Kidney (tissue), 14 donors: Measurements from ENCODE around the gene TENT4A. TPM values are rescaled to one million over a fixed set of nuclear protein-coding genes. Genes with fewer than 3 reads are reported as not detected.

Experiments used
- DNase-seq, 5 donors: peaks; one replicate each; pipeline ENCODE4 v3.0.0-alpha.2; 2013 to 2020
- FAIRE-seq: peaks from 2 replicates; lab custom pipeline; 2012; peaks lifted over from hg19 to GRCh38; lab: Jason Lieb, UNC
- H3K27ac ChIP-seq, 2 donors: one replicate each; pipeline ENCODE4 v1.7.0; 2013; ENCODE audit warnings: low read depth in 2 of 2, low read length in 2 of 2, inconsistent platforms in 1 of 2
- H3K27me3 ChIP-seq: one replicate; pipeline ENCODE4 v1.7.1; 2013; ENCODE audit warnings: low read length, inconsistent platforms; ENCODE audit not compliant: control insufficient read depth, insufficient read depth
- H3K36me3 ChIP-seq, 3 donors: one replicate each; pipeline versions ENCODE4 v1.7.0 to v1.7.1; 2013; ENCODE audit warnings: low read length in 3 of 3, control low read depth in 1 of 3, inconsistent platforms in 1 of 3; ENCODE audit not compliant: insufficient read depth in 3 of 3, control insufficient read depth in 2 of 3
- H3K4me1 ChIP-seq, 3 donors: one replicate each; pipeline versions ENCODE4 v1.7.0 to v1.7.1; 2013; ENCODE audit warnings: low read length in 3 of 3, inconsistent platforms in 1 of 3, low read depth in 1 of 3; ENCODE audit not compliant: control insufficient read depth in 2 of 3, insufficient read depth in 2 of 3
- H3K4me3 ChIP-seq, 3 donors: one replicate each; pipeline versions ENCODE4 v1.7.0 to v1.8.1; 2013; ENCODE audit warnings: low read length in 3 of 3, control low read depth in 1 of 3, inconsistent platforms in 1 of 3
- H3K9ac ChIP-seq, 3 donors: one replicate each; pipeline versions ENCODE4 v1.7.0 to v1.7.1; 2013; ENCODE audit warnings: low read length in 3 of 3, control low read depth in 1 of 3, inconsistent platforms in 1 of 3
- H3K9me3 ChIP-seq, 3 donors: one replicate each; pipeline versions ENCODE4 v1.7.0 to v1.7.1; 2013; ENCODE audit warnings: low read length in 3 of 3, control low read depth in 1 of 3, inconsistent platforms in 1 of 3; ENCODE audit not compliant: control insufficient read depth in 2 of 3, insufficient read depth in 1 of 3
- CTCF ChIP-seq: IDR thresholded peaks from 3 replicates; pipeline ENCODE4 v1.5.1; 2012; ENCODE audit warnings: mild to moderate bottlenecking, moderate library complexity, borderline replicate concordance; ENCODE audit not compliant: insufficient read depth; ENCODE audit errors: extremely low read depth
- intact Hi-C: fragments of 100-400 bp; cut with DNase I; formaldehyde crosslinking; loops from one replicate; pipeline ENCODE4 v1.11.1; 2022
- polyA plus RNA-seq: library from polyadenylated mRNA; stranded (reverse); fragments of 350-450 nt; fragmentation: Illumina TruSeq; extraction: RNeasy Lipid Tissue Mini Kit (QIAGEN cat#74804); gene quantifications from one replicate; pipeline ENCODE4 v1.2.3, GENCODE V29; 2014; ENCODE audit warnings: low read depth, low replicate concordance; ENCODE audit not compliant: insufficient read depth
- total RNA-seq: library from RNA; stranded (reverse); fragmentation: NEBNext Ultra II Directional; extraction: Animal tissue kit (Norgen Biotek cat#: 25700); gene quantifications from one replicate; pipeline ENCODE4 v1.2.1, GENCODE V29; 2021
- donor health status: control.
- donor health status: control.
- donor health status: control.
- donor health status: control.
- donor health status: control.
- donor health status: DM: yes; HTN: yes; CAD: no.
- donor health status: Normal renal cell carcinoma (clear cell type).

The TENT4A gene
- total and polyA plus RNA-seq, 2 donors from 2014 or later: 4.8 to 22.8 TPM

GRCh38 chr5:6745706-6746222 lies 32.5 kb downstream of the TENT4A start:
- Histone ChIP-seq H3K27me3 (no peaks in the 10 kb centered on the region), H3K4me3 (no peak overlapping the region), H3K36me3 (peaks cover 4 to 33% (median 30%) of the 10 kb centered on the region in 3 donors), H3K4me1 (peaks cover 0 to 3% (median 0%) of the 10 kb centered on the region in 3 donors), H3K9ac (no peak overlapping the region), H3K9me3 (no peaks in the 10 kb centered on the region), H3K27ac (no peak overlapping the region)
- peak in 2 of 5 donors; percentile 48 to 67 for DNase-seq
- TF ChIP-seq CTCF: peak; percentile 70
- no peak for FAIRE-seq
- intact Hi-C loops: loop anchor here (10.0 kb wide), 1 partner anchor 111 kb away; the partner anchor contains the start of genes NSUN2 and SRD5A1

GRCh38 chr5:6746244-6746643 lies 33.0 kb downstream of the TENT4A start:
- FAIRE-seq: no peak
- peaks cover 6 to 35% (median 35%) of the 10 kb centered on the region in 3 donors for H3K36me3 ChIP-seq
- no peaks in the 10 kb centered on the region for H3K27me3 ChIP-seq
- H3K27ac ChIP-seq: no peak overlapping the region
- peaks cover 0 to 3% (median 0%) of the 10 kb centered on the region in 3 donors for H3K4me1 ChIP-seq
- no peaks in the 10 kb centered on the region for H3K9me3 ChIP-seq
- H3K9ac ChIP-seq: no peak overlapping the region
- no peak overlapping the region for H3K4me3 ChIP-seq
- intact Hi-C loops: loop anchor here (10.0 kb wide), 1 partner anchor 111 kb away; the partner anchor contains the start of genes NSUN2 and SRD5A1
- no peak for DNase-seq
- TF ChIP-seq CTCF: no peak

GRCh38 chr5:6747103-6747502 lies 33.9 kb downstream of the TENT4A start:
- peaks cover 6 to 42% (median 37%) of the 10 kb centered on the region in 3 donors for H3K36me3 ChIP-seq
- no peak overlapping the region for H3K4me3 ChIP-seq
- H3K9ac ChIP-seq: no peak overlapping the region
- FAIRE-seq (no peak), DNase-seq (no peak)
- intact Hi-C loops: loop anchor here (10.0 kb wide), 1 partner anchor 112 kb away; the partner anchor contains the start of genes NSUN2 and SRD5A1
- H3K27ac ChIP-seq: no peak overlapping the region
- H3K27me3 ChIP-seq: no peaks in the 10 kb centered on the region
- H3K4me1 ChIP-seq: peaks cover 0 to 3% (median 0%) of the 10 kb centered on the region in 3 donors
- TF ChIP-seq CTCF: no peak
- no peaks in the 10 kb centered on the region for H3K9me3 ChIP-seq
